Activated T-helper 1 cell treated with anti-CD3 and anti-CD28 coated beads, Interleukin-12 subunit alpha, Interleukin-12 subunit beta, Interleukin-2, Interleukin-4 antibody, amounts not matched to agents 30 ng/mL and 10 ng/mL and 1 ng/mL, durations not matched to agents 14 hours and 24 hours and 36 hours (primary cell): ENCODE data around the gene FAS. TPM values are rescaled to one million over a fixed set of nuclear protein-coding genes. Genes with fewer than 3 reads are reported as not detected.
A peak's percentile ranks its signal among the peaks of the same experiment; 100 is the strongest.

ENCODE experiments used
- DNase-seq: peaks from one replicate; pipeline ENCODE4 v3.0.0; 2021; ENCODE audit warnings: low spot score
- H3K27ac Mint-ChIP-seq: one replicate; pipeline ENCODE4 v1.8.0; 2021; ENCODE audit warnings: mild to moderate bottlenecking, mixed read lengths
- H3K27me3 Mint-ChIP-seq: one replicate; pipeline ENCODE4 v1.8.0; 2022; ENCODE audit warnings: mild to moderate bottlenecking, moderate library complexity, mixed read lengths; ENCODE audit not compliant: insufficient read depth
- H3K36me3 Mint-ChIP-seq: one replicate; pipeline ENCODE4 v1.8.0; 2021; ENCODE audit warnings: low read depth, mixed read lengths
- H3K4me1 Mint-ChIP-seq: one replicate; pipeline ENCODE4 v1.8.0; 2021; ENCODE audit warnings: low read depth, mixed read lengths
- H3K4me3 Mint-ChIP-seq: one replicate; pipeline ENCODE4 v1.8.0; 2021; ENCODE audit warnings: mild to moderate bottlenecking, moderate library complexity, mixed read lengths
- H3K9me3 Mint-ChIP-seq: one replicate; pipeline ENCODE4 v1.8.0; 2021; ENCODE audit warnings: mixed read lengths
- intact Hi-C: fragments of 100-400 bp; cut with micrococcal nuclease; formaldehyde crosslinking; loops from one replicate; pipeline ENCODE4 v1.15.1; 2024
- total RNA-seq: library from RNA; stranded (reverse); gene quantifications from 2 replicates; pipeline ENCODE4 v1.2.3, GENCODE V29; 2022

Gene FAS
- total RNA-seq: 36.4 and 38.6 TPM in 2 replicates

- H3K27ac Mint-ChIP-seq: peak within 1 kb of the TSS; percentile 97
- H3K36me3 Mint-ChIP-seq: peaks cover 17% of the 10 kb centered on the region
Observed at GRCh38 chr10:88990384-88991160, at the start of gene FAS. TSS of gene FAS (plus strand) at chr10:88990798. CDS start at chr10:88990877, 79 bp downstream.

GRCh38 chr10:88941026-88941425 is 49.6 kb upstream of the FAS start:
- peaks cover 8% of the 10 kb centered on the region for H3K27me3 Mint-ChIP-seq
- peaks cover 14% of the 10 kb centered on the region for H3K4me1 Mint-ChIP-seq
- no peak overlapping the region for H3K4me3 Mint-ChIP-seq
- intact Hi-C loops: no loop called here
- no peaks in the 10 kb centered on the region for H3K9me3 Mint-ChIP-seq
- H3K27ac Mint-ChIP-seq: no peak overlapping the region
- H3K36me3 Mint-ChIP-seq: peaks cover 23% of the 10 kb centered on the region
- no peak for DNase-seq

More at GRCh38 chr10:88990384-88991160, at the start of gene FAS:
- H3K27me3 Mint-ChIP-seq: no peaks in the 10 kb centered on the region
- H3K4me3 Mint-ChIP-seq: peak within 1 kb of the TSS; percentile 97
- peak; percentile 81 for DNase-seq
- H3K4me1 Mint-ChIP-seq: peaks cover 75% of the 10 kb centered on the region
- intact Hi-C loops: loop anchor here (1.0 to 10.0 kb wide), 17 partner anchors 11 to 1896 kb away; partner anchors contain the start of genes GLUD1, IFIT5, KIF20B and RNLS
- peaks cover 10% of the 10 kb centered on the region for H3K9me3 Mint-ChIP-seq

GRCh38 chr10:88943778-88944177 is 46.8 kb upstream of the FAS start:
- Mint-ChIP-seq H3K4me1 (peaks cover 16% of the 10 kb centered on the region), H3K27ac (no peak overlapping the region), H3K36me3 (peaks cover 13% of the 10 kb centered on the region), H3K4me3 (no peak overlapping the region), H3K27me3 (peaks cover 8% of the 10 kb centered on the region), H3K9me3 (no peaks in the 10 kb centered on the region)
- intact Hi-C loops: no loop called here
- DNase-seq: no peak

- no peak for DNase-seq
- Mint-ChIP-seq H3K27ac (no peak overlapping the region), H3K4me1 (peaks cover 16% of the 10 kb centered on the region), H3K27me3 (peaks cover 8% of the 10 kb centered on the region), H3K36me3 (peaks cover 9% of the 10 kb centered on the region), H3K4me3 (no peak overlapping the region), H3K9me3 (no peaks in the 10 kb centered on the region)
- intact Hi-C loops: no loop called here
Observed at GRCh38 chr10:88944813-88945212, 45.8 kb upstream of the FAS start.

- H3K27me3 Mint-ChIP-seq: peaks cover 8% of the 10 kb centered on the region
- no peak overlapping the region for H3K4me3 Mint-ChIP-seq
- H3K9me3 Mint-ChIP-seq: no peaks in the 10 kb centered on the region
- peaks cover 7% of the 10 kb centered on the region for H3K36me3 Mint-ChIP-seq
- intact Hi-C loops: no loop called here
- peaks cover 16% of the 10 kb centered on the region for H3K4me1 Mint-ChIP-seq
- DNase-seq: no peak
- no peak overlapping the region for H3K27ac Mint-ChIP-seq
Observed at GRCh38 chr10:88946200-88946599, 44.4 kb upstream of the FAS start.

- Mint-ChIP-seq H3K27me3 (peaks cover 8% of the 10 kb centered on the region), H3K4me3 (no peak overlapping the region), H3K27ac (no peak overlapping the region), H3K9me3 (no peaks in the 10 kb centered on the region), H3K4me1 (peaks cover 16% of the 10 kb centered on the region), H3K36me3 (peaks cover 4% of the 10 kb centered on the region)
- intact Hi-C loops: no loop called here
- no peak for DNase-seq
Observed at GRCh38 chr10:88946965-88947590, 43.5 kb upstream of the FAS start.

GRCh38 chr10:88949051-88949450 is 41.5 kb upstream of the FAS start:
- H3K4me1 Mint-ChIP-seq: peaks cover 16% of the 10 kb centered on the region
- peaks cover 4% of the 10 kb centered on the region for H3K36me3 Mint-ChIP-seq
- H3K27me3 Mint-ChIP-seq: peaks cover 5% of the 10 kb centered on the region
- no peak for DNase-seq
- no peak overlapping the region for H3K4me3 Mint-ChIP-seq
- H3K9me3 Mint-ChIP-seq: no peaks in the 10 kb centered on the region
- H3K27ac Mint-ChIP-seq: no peak overlapping the region
- intact Hi-C loops: no loop called here

- Mint-ChIP-seq H3K27me3 (peaks cover 2% of the 10 kb centered on the region), H3K9me3 (no peaks in the 10 kb centered on the region), H3K27ac (no peak overlapping the region), H3K4me3 (no peak overlapping the region), H3K36me3 (peaks cover 4% of the 10 kb centered on the region), H3K4me1 (peaks cover 8% of the 10 kb centered on the region)
- intact Hi-C loops: no loop called here
- no peak for DNase-seq
Observed at GRCh38 chr10:88949912-88950837, 40.4 kb upstream of the FAS start.

GRCh38 chr10:88952647-88953111 is 37.9 kb upstream of the FAS start, which contains the start of gene ACTA2:
TSS of gene ACTA2 (minus strand) at chr10:88952773. CDS start at chr10:88948930, 3,843 bp downstream.
- peaks cover 2% of the 10 kb centered on the region for H3K27me3 Mint-ChIP-seq
- no peaks in the 10 kb centered on the region for H3K4me1 Mint-ChIP-seq
- no peak within 1 kb of the TSS for H3K27ac Mint-ChIP-seq
- intact Hi-C loops: no loop called here
- no peaks in the 10 kb centered on the region for H3K9me3 Mint-ChIP-seq
- DNase-seq: no peak
- H3K36me3 Mint-ChIP-seq: no peaks in the 10 kb centered on the region
- H3K4me3 Mint-ChIP-seq: no peak within 1 kb of the TSS

GRCh38 chr10:88953662-88954061 is 36.9 kb upstream of the FAS start:
- no peak overlapping the region for H3K4me3 Mint-ChIP-seq
- intact Hi-C loops: no loop called here
- H3K36me3 Mint-ChIP-seq: no peaks in the 10 kb centered on the region
- peaks cover 2% of the 10 kb centered on the region for H3K27me3 Mint-ChIP-seq
- H3K9me3 Mint-ChIP-seq: no peaks in the 10 kb centered on the region
- DNase-seq: no peak
- no peaks in the 10 kb centered on the region for H3K4me1 Mint-ChIP-seq
- no peak overlapping the region for H3K27ac Mint-ChIP-seq

GRCh38 chr10:88954458-88955083 is 36.0 kb upstream of the FAS start:
- Mint-ChIP-seq H3K9me3 (no peaks in the 10 kb centered on the region), H3K4me3 (no peak overlapping the region), H3K36me3 (no peaks in the 10 kb centered on the region), H3K4me1 (no peaks in the 10 kb centered on the region), H3K27me3 (peaks cover 3% of the 10 kb centered on the region), H3K27ac (no peak overlapping the region)
- intact Hi-C loops: no loop called here
- no peak for DNase-seq

GRCh38 chr10:88957381-88957780 is 33.2 kb upstream of the FAS start:
- H3K9me3 Mint-ChIP-seq: no peaks in the 10 kb centered on the region
- H3K27ac Mint-ChIP-seq: no peak overlapping the region
- no peaks in the 10 kb centered on the region for H3K36me3 Mint-ChIP-seq
- H3K4me3 Mint-ChIP-seq: no peak overlapping the region
- no peak for DNase-seq
- peaks cover 19% of the 10 kb centered on the region for H3K4me1 Mint-ChIP-seq
- intact Hi-C loops: no loop called here
- peaks cover 12% of the 10 kb centered on the region for H3K27me3 Mint-ChIP-seq
